GM10266 (cell line): Measurements from ENCODE around the gene LONRF2.

Source experiments
- DNase-seq: peaks from one replicate; pipeline ENCODE4 v3.0.0; 2012; ENCODE audit errors: extremely low spot score
- CTCF ChIP-seq: IDR thresholded peaks from 2 replicates; pipeline ENCODE4 v1.5.1; 2012; ENCODE audit warnings: mild to moderate bottlenecking, low read depth; ENCODE audit not compliant: control insufficient read depth, insufficient read depth; ENCODE audit errors: missing control alignments

Gene LONRF2

GRCh38 chr2:100279586-100280534, 42.4 kb downstream of the LONRF2 start:
- no peak for TF ChIP-seq CTCF
- no peak for DNase-seq

GRCh38 chr2:100278986-100279385, 43.3 kb downstream of the LONRF2 start:
- TF ChIP-seq CTCF = no peak
- no peak for DNase-seq

- no peak for TF ChIP-seq CTCF
- DNase-seq = no peak
These were observed 43.8 kb downstream of the LONRF2 start for GRCh38 chr2:100278501-100278900.

GRCh38 chr2:100277540-100278207, 44.6 kb downstream of the LONRF2 start:
- no peak for DNase-seq
- TF ChIP-seq CTCF = no peak

GRCh38 chr2:100276716-100277115, 45.6 kb downstream of the LONRF2 start:
- TF ChIP-seq CTCF = no peak
- DNase-seq = no peak

GRCh38 chr2:100275200-100275589, 47.1 kb downstream of the LONRF2 start:
- no peak for DNase-seq
- TF ChIP-seq CTCF = no peak
